ENCODE measurements around the gene NRXN3. TPM values are rescaled to one million over a fixed set of nuclear protein-coding genes. Genes with fewer than 3 reads are reported as not detected.

The NRXN3 gene
- total and polyA plus RNA-seq, 4 donors, result 0.07 to 1.2 (median 0.23) TPM

DNA sequence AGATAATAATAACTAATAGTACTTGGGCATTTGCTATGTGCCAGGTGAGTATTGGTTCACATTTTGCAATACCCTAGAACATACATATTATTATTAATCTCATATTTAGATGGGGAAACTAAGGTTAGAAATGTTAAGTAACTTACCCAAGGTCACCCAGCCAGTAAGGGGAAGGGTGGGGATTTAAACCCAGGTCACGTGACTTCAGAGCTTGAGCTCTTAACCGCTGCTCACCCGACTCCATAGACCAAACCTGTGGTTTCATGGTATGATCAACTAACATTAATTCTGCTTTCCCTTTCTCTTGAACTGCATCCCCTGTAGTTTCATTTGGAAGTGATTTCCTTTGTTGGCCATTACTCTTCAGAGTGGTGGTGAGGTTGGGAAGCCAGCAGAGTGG lies 242.3 kb downstream of the NRXN3 start (continued):
- TF ChIP-seq, protein P1, sequence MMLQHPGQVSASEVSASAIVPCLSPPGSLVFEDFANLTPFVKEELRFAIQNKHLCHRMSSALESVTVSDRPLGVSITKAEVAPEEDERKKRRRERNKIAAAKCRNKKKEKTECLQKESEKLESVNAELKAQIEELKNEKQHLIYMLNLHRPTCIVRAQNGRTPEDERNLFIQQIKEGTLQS (IDR thresholded peaks at IDR 0.05), result no peak
- TF ChIP-seq, protein P2, sequence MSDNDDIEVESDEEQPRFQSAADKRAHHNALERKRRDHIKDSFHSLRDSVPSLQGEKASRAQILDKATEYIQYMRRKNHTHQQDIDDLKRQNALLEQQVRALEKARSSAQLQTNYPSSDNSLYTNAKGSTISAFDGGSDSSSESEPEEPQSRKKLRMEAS (IDR thresholded peaks at IDR 0.05), result no peak

DNA sequence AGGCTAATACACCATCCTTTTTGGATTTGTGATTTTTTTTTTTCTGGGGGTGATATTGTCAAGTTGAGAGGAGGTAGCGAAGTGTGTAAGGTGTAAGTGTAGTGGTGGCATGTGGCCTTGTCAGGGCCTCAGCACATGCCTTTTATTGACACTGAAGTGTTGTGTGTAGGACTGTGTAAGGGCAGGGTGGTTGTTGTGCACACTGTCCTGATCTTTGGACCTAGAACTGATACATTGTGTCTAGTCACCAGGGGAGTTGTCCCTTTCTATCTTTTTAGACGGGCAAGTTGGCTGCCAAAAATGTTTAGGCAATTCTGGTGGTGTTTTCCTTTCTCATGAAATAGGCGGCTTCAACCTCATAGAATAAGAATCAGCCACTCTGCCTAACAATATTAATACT lies 244.0 kb downstream of the NRXN3 start:
- H3K9me3 ChIP-seq (ENCODE audit: control insufficient read depth in 4 of 4, low read length in 3 of 4), result peaks cover 0 to 2% (median 0%) of the 10 kb centered on the region in 4 donors
- TF ChIP-seq FOXA2 (IDR thresholded peaks at IDR 0.05) (no peak), HNF4A (conservative IDR thresholded peaks at IDR 0.05) (peak in 1 of 2 donors; percentile 72), YY1 (IDR thresholded peaks at IDR 0.05) (no peak), RXRA (IDR thresholded peaks at IDR 0.05) (no peak)
- TF ChIP-seq, protein P3, sequence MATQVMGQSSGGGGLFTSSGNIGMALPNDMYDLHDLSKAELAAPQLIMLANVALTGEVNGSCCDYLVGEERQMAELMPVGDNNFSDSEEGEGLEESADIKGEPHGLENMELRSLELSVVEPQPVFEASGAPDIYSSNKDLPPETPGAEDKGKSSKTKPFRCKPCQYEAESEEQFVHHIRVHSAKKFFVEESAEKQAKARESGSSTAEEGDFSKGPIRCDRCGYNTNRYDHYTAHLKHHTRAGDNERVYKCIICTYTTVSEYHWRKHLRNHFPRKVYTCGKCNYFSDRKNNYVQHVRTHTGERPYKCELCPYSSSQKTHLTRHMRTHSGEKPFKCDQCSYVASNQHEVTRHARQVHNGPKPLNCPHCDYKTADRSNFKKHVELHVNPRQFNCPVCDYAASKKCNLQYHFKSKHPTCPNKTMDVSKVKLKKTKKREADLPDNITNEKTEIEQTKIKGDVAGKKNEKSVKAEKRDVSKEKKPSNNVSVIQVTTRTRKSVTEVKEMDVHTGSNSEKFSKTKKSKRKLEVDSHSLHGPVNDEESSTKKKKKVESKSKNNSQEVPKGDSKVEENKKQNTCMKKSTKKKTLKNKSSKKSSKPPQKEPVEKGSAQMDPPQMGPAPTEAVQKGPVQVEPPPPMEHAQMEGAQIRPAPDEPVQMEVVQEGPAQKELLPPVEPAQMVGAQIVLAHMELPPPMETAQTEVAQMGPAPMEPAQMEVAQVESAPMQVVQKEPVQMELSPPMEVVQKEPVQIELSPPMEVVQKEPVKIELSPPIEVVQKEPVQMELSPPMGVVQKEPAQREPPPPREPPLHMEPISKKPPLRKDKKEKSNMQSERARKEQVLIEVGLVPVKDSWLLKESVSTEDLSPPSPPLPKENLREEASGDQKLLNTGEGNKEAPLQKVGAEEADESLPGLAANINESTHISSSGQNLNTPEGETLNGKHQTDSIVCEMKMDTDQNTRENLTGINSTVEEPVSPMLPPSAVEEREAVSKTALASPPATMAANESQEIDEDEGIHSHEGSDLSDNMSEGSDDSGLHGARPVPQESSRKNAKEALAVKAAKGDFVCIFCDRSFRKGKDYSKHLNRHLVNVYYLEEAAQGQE (IDR thresholded peaks at IDR 0.05), result no peak
- TF ChIP-seq, protein P1 (IDR thresholded peaks at IDR 0.05), result no peak
- TF ChIP-seq, protein P2 (IDR thresholded peaks at IDR 0.05), result peak; percentile 34
- TF ChIP-seq, protein P4, sequence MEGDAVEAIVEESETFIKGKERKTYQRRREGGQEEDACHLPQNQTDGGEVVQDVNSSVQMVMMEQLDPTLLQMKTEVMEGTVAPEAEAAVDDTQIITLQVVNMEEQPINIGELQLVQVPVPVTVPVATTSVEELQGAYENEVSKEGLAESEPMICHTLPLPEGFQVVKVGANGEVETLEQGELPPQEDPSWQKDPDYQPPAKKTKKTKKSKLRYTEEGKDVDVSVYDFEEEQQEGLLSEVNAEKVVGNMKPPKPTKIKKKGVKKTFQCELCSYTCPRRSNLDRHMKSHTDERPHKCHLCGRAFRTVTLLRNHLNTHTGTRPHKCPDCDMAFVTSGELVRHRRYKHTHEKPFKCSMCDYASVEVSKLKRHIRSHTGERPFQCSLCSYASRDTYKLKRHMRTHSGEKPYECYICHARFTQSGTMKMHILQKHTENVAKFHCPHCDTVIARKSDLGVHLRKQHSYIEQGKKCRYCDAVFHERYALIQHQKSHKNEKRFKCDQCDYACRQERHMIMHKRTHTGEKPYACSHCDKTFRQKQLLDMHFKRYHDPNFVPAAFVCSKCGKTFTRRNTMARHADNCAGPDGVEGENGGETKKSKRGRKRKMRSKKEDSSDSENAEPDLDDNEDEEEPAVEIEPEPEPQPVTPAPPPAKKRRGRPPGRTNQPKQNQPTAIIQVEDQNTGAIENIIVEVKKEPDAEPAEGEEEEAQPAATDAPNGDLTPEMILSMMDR (IDR thresholded peaks at IDR 0.05; ENCODE audit: low read depth, low read length, missing input control), result no peak
- DNase-seq (ENCODE audit: low spot score), result no peak
- H3K27ac ChIP-seq (ENCODE audit: low read depth in 1 of 2, low read length in 2 of 2), result no peak overlapping the region
- H3K4me3 ChIP-seq (ENCODE audit: low read depth in 1 of 3, low read length in 3 of 3), result no peak overlapping the region
- 61% methylated on average over 3 of the region's 3 CpGs for WGBS
- no peaks in the 10 kb centered on the region for H3K4me1 ChIP-seq (ENCODE audit: control insufficient read depth in 4 of 4, insufficient read depth in 4 of 4, low read length in 3 of 4)
- no peaks in the 10 kb centered on the region for H3K36me3 ChIP-seq (ENCODE audit: control insufficient read depth in 4 of 4, insufficient read depth in 3 of 4, low read depth in 1 of 4, low read length in 3 of 4)
- no peaks in the 10 kb centered on the region for H3K27me3 ChIP-seq (ENCODE audit: control insufficient read depth in 4 of 4, insufficient read depth in 4 of 4, low read length in 3 of 4)
- H3K9ac ChIP-seq (ENCODE audit: low read depth in 1 of 2, low read length in 2 of 2), result no peak overlapping the region

DNA sequence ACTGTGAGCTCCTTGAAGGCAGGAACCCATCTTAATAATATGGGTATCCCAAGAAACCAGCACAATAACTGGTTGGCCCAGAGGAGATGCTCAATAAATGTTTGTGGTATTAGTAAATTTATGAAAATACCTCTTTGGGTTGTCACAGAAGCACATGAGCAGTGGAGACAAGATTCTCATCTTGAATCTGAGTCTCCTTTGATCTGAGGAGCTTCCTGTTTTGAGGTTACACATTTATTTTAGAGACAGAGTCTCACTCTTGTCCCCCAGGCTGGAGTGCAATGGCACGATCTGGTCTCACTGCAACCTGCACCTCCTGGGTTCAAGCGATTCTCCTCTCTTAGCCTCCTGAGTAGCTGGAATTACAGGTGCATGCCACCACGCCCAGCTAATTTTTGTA lies 247.4 kb downstream of the NRXN3 start:
- Histone ChIP-seq H3K9me3 (ENCODE audit: control insufficient read depth in 4 of 4, low read length in 3 of 4) (no peaks in the 10 kb centered on the region), H3K4me1 (ENCODE audit: control insufficient read depth in 4 of 4, insufficient read depth in 4 of 4, low read length in 3 of 4) (no peaks in the 10 kb centered on the region), H3K36me3 (ENCODE audit: control insufficient read depth in 4 of 4, insufficient read depth in 3 of 4, low read depth in 1 of 4, low read length in 3 of 4) (no peaks in the 10 kb centered on the region), H3K27ac (ENCODE audit: low read depth in 1 of 2, low read length in 2 of 2) (no peak overlapping the region), H3K9ac (ENCODE audit: low read depth in 1 of 2, low read length in 2 of 2) (no peak overlapping the region), H3K27me3 (ENCODE audit: control insufficient read depth in 4 of 4, insufficient read depth in 4 of 4, low read length in 3 of 4) (no peaks in the 10 kb centered on the region), H3K4me3 (ENCODE audit: low read depth in 1 of 3, low read length in 3 of 3) (no peak overlapping the region)
- 71% methylated on average over 3 of the region's 3 CpGs for WGBS
- no peak for DNase-seq (ENCODE audit: low spot score)
- TF ChIP-seq RXRA (IDR thresholded peaks at IDR 0.05), result no peak
- TF ChIP-seq, protein P2 (IDR thresholded peaks at IDR 0.05), result no peak
- TF ChIP-seq HNF4G (IDR thresholded peaks at IDR 0.05), result no peak
- TF ChIP-seq TAF1 (conservative IDR thresholded peaks at IDR 0.05), result no peak
- TF ChIP-seq, protein P5, sequence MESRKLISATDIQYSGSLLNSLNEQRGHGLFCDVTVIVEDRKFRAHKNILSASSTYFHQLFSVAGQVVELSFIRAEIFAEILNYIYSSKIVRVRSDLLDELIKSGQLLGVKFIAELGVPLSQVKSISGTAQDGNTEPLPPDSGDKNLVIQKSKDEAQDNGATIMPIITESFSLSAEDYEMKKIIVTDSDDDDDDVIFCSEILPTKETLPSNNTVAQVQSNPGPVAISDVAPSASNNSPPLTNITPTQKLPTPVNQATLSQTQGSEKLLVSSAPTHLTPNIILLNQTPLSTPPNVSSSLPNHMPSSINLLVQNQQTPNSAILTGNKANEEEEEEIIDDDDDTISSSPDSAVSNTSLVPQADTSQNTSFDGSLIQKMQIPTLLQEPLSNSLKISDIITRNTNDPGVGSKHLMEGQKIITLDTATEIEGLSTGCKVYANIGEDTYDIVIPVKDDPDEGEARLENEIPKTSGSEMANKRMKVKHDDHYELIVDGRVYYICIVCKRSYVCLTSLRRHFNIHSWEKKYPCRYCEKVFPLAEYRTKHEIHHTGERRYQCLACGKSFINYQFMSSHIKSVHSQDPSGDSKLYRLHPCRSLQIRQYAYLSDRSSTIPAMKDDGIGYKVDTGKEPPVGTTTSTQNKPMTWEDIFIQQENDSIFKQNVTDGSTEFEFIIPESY (IDR thresholded peaks at IDR 0.05), result no peak
- no peak for TF ChIP-seq FOXA1 (IDR thresholded peaks at IDR 0.05)
- TF ChIP-seq EGR1 (IDR thresholded peaks at IDR 0.05; ENCODE audit: low read depth in 2 of 2), result no peak
- no peak for TF ChIP-seq FOXA2 (IDR thresholded peaks at IDR 0.05)
- no peak for TF ChIP-seq NR2F2 (IDR thresholded peaks at IDR 0.05)
- TF ChIP-seq GABPA (IDR thresholded peaks at IDR 0.05 in 1 of 2, conservative IDR thresholded peaks at IDR 0.05 in 1 of 2), result no peak
- no peak for TF ChIP-seq JUND (IDR thresholded peaks at IDR 0.05)
- TF ChIP-seq RAD21 (IDR thresholded peaks at IDR 0.05), result no peak
- TF ChIP-seq, protein P4 (IDR thresholded peaks at IDR 0.05; ENCODE audit: low read depth, low read length, missing input control), result no peak
- no peak for TF ChIP-seq HNF4A (conservative IDR thresholded peaks at IDR 0.05)
- no peak for TF ChIP-seq SP1 (IDR thresholded peaks at IDR 0.05)
- TF ChIP-seq, protein P1 (IDR thresholded peaks at IDR 0.05), result no peak
